Erythroblast (primary cell): ENCODE data around the gene PARL.

Experiments
- GATA1 ChIP-seq: IDR thresholded peaks from 2 replicates; pipeline ENCODE4 v1.6.1; 2011; ENCODE audit warnings: low read depth, mild to moderate bottlenecking, control low read depth, low read length, moderate library complexity
- POLR2A ChIP-seq: IDR thresholded peaks from 2 replicates; pipeline ENCODE4 v1.6.1; 2011; ENCODE audit warnings: mild to moderate bottlenecking, low read length

- TF ChIP-seq POLR2A, result no peak
- TF ChIP-seq GATA1, result no peak
Measured at GRCh38 chr3:183880121-183880520, 4.6 kb downstream of the PARL start.
